ENCODE results near the gene P3R3URF.

DNA sequence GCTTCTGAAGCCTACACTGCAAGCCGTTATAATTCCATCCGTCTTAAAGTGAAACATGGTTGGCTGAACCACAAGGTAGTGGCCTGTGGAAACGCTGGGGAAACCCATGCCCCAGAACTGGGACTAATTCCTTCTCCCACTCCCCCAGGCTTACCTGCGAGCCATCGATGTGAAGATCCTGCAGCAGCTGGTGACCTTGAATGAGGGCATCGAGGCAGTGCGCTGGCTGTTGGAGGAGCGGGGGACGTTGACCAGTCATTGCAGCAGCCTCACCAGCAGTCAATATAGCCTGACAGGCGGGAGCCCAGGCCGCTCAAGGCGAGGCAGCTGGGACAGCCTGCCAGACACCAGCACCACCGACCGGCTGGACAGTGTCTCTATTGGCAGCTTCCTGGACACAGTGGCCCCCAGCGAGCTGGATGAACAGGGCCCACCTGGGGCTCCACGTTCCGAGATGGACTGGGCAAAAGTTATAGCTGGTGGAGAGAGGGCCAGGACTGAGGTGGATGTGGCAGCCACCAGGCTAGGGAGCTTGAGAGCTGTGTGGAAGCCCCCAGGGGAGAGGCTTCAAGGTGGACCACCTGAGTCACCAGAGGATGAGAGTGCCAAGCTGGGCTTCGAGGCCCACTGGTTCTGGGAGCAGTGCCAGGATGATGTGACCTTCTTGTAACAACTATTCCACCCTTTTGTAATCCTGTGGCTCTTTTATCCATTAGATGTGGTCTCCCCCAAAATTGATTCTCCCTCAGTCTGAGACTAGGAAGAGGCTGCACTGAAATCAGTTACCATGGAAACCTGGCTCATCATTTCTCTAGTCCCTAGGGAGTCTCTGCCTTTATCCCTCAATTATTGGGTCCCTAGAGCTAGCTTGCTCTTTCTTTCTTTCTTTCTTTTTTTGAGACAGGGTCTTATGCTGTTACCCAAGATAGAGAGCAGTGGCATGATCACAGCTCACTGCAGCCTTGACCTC lies 43.5 kb upstream of the P3R3URF start:
- TF ChIP-seq, protein P1, sequence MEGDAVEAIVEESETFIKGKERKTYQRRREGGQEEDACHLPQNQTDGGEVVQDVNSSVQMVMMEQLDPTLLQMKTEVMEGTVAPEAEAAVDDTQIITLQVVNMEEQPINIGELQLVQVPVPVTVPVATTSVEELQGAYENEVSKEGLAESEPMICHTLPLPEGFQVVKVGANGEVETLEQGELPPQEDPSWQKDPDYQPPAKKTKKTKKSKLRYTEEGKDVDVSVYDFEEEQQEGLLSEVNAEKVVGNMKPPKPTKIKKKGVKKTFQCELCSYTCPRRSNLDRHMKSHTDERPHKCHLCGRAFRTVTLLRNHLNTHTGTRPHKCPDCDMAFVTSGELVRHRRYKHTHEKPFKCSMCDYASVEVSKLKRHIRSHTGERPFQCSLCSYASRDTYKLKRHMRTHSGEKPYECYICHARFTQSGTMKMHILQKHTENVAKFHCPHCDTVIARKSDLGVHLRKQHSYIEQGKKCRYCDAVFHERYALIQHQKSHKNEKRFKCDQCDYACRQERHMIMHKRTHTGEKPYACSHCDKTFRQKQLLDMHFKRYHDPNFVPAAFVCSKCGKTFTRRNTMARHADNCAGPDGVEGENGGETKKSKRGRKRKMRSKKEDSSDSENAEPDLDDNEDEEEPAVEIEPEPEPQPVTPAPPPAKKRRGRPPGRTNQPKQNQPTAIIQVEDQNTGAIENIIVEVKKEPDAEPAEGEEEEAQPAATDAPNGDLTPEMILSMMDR (IDR thresholded peaks at IDR 0.05): no peak
- TF ChIP-seq POLR2AphosphoS5 (IDR thresholded peaks at IDR 0.05): no peak

Measured in prostate gland (tissue), 2 donors.